Choroid plexus epithelial cell (primary cell): Measurements from ENCODE around the gene USP16.
A peak's percentile ranks its signal among the peaks of the same experiment; 100 is the strongest.

Experiments
- DNase-seq: peaks from one replicate; pipeline ENCODE4 v3.0.0-alpha.2; 2010; ENCODE audit warnings: low read depth
- H3K4me3 ChIP-seq: 2 replicates; pipeline ENCODE4 v1.5.1; 2011; ENCODE audit warnings: low read depth, mild to moderate bottlenecking, control low read depth, low read length, moderate library complexity
- CTCF ChIP-seq: conservative IDR thresholded peaks from 2 replicates; pipeline ENCODE4 v1.5.1; 2011; ENCODE audit warnings: low read depth, mild to moderate bottlenecking, control low read depth, inconsistent platforms, low read length, moderate library complexity

The USP16 gene

GRCh38 chr21:29055080-29055479 is 30.6 kb downstream of the USP16 start:
- DNase-seq: no peak
- no peak for TF ChIP-seq CTCF
- H3K4me3 ChIP-seq: no peak overlapping the region

- no peak for DNase-seq
- TF ChIP-seq CTCF: no peak
- no peak overlapping the region for H3K4me3 ChIP-seq
Observed at GRCh38 chr21:29056005-29056404, 31.5 kb downstream of the USP16 start.

GRCh38 chr21:29056538-29057050 is 32.1 kb downstream of the USP16 start:
- H3K4me3 ChIP-seq: no peak overlapping the region
- no peak for TF ChIP-seq CTCF
- no peak for DNase-seq

GRCh38 chr21:29064850-29065481 is 40.5 kb downstream of the USP16 start:
- TF ChIP-seq CTCF: no peak
- H3K4me3 ChIP-seq: no peak overlapping the region
- DNase-seq: no peak

- peak overlapping the region; percentile 97 for H3K4me3 ChIP-seq
- TF ChIP-seq CTCF: no peak
- DNase-seq: peak; percentile 56
Observed at GRCh38 chr21:29072873-29073221, 48.4 kb downstream of the USP16 start.

GRCh38 chr21:29073222-29074006 is 48.9 kb downstream of the USP16 start, which contains the start of gene CCT8:
TSS of gene CCT8 (minus strand) at chr21:29073648. CDS start at chr21:29073590, 58 bp downstream.
- DNase-seq: peak; percentile 100
- no peak for TF ChIP-seq CTCF
- peak within 1 kb of the TSS; percentile 97 for H3K4me3 ChIP-seq
